Measurements from ENCODE around the gene ADAMTSL1. TPM values are rescaled to one million over a fixed set of nuclear protein-coding genes. Genes with fewer than 3 reads are reported as not detected.

The ADAMTSL1 gene
- total RNA-seq, 6 experiments from 2014 or later = 37.3 to 98.1 (median 90.8) TPM

DNA sequence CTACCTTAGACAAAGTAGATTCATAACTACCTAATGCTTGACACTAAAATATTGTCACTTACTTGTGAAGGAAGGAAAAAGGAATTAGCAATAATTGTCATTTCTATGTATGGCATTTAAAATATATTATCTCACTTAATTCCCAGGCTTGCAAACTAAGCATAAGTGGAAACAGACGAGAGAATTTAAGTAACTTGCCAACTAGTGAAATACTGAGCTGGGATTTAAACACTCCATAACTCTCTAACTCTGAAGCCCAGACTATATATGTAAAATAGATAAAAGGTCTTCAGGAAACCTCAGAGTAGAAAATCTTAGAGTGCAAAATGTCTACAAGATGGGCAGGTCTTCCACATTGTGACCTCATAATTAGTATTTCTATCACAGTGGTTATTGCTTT, 301.3 kb downstream of the ADAMTSL1 start:
- H3K4me1 Mint-ChIP-seq (ENCODE audit: low read depth) = no peaks in the 10 kb centered on the region
- no peaks in the 10 kb centered on the region for H3K9me3 Mint-ChIP-seq

DNA sequence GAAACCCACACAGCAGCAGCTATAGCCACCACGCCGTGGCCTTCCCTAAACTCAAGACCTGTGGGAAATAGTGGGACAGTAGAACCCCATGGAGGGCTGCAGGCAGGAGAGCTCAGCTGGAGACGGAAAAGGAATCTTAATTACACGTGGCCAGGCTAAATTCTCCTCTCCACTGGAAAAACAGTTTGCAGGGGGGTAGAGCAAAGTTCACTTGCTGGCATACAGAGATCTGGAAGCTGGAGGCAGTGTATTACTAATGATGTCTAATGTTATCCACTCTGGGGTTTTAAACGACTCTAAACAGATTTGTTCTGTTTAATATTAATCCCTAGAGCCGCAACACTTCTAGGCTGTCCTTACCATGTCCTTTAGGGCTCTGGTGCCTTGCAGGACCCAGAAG, 302.0 kb downstream of the ADAMTSL1 start:
- Mint-ChIP-seq H3K4me3 (no peak overlapping the region), H3K9me3 (no peaks in the 10 kb centered on the region), H3K27ac (no peak overlapping the region), H3K27me3 (ENCODE audit: insufficient read depth) (peaks cover 7% of the 10 kb centered on the region), H3K4me1 (ENCODE audit: low read depth) (peaks cover 3% of the 10 kb centered on the region; the same call in 1 of the 2 replicates), H3K36me3 (ENCODE audit: low read depth) (peaks cover 50% of the 10 kb centered on the region)
- no peak for DNase-seq
- TF ChIP-seq, protein P1, sequence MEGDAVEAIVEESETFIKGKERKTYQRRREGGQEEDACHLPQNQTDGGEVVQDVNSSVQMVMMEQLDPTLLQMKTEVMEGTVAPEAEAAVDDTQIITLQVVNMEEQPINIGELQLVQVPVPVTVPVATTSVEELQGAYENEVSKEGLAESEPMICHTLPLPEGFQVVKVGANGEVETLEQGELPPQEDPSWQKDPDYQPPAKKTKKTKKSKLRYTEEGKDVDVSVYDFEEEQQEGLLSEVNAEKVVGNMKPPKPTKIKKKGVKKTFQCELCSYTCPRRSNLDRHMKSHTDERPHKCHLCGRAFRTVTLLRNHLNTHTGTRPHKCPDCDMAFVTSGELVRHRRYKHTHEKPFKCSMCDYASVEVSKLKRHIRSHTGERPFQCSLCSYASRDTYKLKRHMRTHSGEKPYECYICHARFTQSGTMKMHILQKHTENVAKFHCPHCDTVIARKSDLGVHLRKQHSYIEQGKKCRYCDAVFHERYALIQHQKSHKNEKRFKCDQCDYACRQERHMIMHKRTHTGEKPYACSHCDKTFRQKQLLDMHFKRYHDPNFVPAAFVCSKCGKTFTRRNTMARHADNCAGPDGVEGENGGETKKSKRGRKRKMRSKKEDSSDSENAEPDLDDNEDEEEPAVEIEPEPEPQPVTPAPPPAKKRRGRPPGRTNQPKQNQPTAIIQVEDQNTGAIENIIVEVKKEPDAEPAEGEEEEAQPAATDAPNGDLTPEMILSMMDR (IDR thresholded peaks at IDR 0.05) = no peak

More for the DNA sequence above, 301.3 kb downstream of the ADAMTSL1 start:
- Mint-ChIP-seq H3K4me3 (no peak overlapping the region), H3K27ac (no peak overlapping the region), H3K27me3 (ENCODE audit: insufficient read depth) (peaks cover 7% of the 10 kb centered on the region), H3K36me3 (ENCODE audit: low read depth) (peaks cover 49% of the 10 kb centered on the region)
- DNase-seq = no peak
- TF ChIP-seq, protein P1 (IDR thresholded peaks at IDR 0.05) = no peak

DNA sequence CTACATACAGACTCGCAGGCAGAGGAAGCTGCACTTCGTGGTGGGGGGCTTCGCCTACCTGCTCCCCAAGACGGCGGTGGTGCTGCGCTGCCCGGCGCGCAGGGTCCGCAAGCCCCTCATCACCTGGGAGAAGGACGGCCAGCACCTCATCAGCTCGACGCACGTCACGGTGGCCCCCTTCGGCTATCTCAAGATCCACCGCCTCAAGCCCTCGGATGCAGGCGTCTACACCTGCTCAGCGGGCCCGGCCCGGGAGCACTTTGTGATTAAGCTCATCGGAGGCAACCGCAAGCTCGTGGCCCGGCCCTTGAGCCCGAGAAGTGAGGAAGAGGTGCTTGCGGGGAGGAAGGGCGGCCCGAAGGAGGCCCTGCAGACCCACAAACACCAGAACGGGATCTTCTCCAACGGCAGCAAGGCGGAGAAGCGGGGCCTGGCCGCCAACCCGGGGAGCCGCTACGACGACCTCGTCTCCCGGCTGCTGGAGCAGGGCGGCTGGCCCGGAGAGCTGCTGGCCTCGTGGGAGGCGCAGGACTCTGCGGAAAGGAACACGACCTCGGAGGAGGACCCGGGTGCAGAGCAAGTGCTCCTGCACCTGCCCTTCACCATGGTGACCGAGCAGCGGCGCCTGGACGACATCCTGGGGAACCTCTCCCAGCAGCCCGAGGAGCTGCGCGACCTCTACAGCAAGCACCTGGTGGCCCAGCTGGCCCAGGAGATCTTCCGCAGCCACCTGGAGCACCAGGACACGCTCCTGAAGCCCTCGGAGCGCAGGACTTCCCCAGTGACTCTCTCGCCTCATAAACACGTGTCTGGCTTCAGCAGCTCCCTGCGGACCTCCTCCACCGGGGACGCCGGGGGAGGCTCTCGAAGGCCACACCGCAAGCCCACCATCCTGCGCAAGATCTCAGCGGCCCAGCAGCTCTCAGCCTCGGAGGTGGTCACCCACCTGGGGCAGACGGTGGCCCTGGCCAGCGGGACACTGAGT, 303.2 kb downstream of the ADAMTSL1 start:
- Mint-ChIP-seq H3K9me3 (no peaks in the 10 kb centered on the region), H3K36me3 (ENCODE audit: low read depth) (peaks cover 47% of the 10 kb centered on the region), H3K4me3 (no peak overlapping the region), H3K4me1 (ENCODE audit: low read depth) (peaks cover 11% of the 10 kb centered on the region; the same call in 1 of the 2 replicates), H3K27ac (no peak overlapping the region; the same call in 1 of the 2 replicates), H3K27me3 (ENCODE audit: insufficient read depth) (peaks cover 3% of the 10 kb centered on the region)
- no peak for DNase-seq
- TF ChIP-seq, protein P1 (IDR thresholded peaks at IDR 0.05) = no peak

DNA sequence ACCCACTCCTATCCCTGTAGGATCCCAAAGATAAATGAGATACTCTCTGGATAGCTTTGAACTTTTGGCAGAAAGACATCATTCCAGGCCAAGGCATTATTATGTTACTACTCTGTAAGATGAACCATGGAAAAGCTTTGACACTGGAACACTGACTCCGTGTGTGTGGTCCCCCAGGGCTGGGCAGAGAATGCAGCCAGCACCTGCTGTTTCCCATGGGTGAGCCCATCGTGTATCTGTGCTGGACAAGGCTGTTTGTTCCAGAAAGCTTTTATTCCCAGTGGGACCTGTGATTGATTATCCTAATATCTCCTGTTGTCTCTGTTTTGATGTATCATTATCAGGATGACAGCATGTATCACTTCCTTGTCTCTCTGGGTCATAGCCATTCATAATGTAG, 304.2 kb downstream of the ADAMTSL1 start:
- Mint-ChIP-seq H3K4me3 (no peak overlapping the region), H3K4me1 (ENCODE audit: low read depth) (peaks cover 11% of the 10 kb centered on the region; the same call in 1 of the 2 replicates), H3K9me3 (no peaks in the 10 kb centered on the region), H3K27me3 (ENCODE audit: insufficient read depth) (peaks cover 1% of the 10 kb centered on the region), H3K36me3 (ENCODE audit: low read depth) (peaks cover 45% of the 10 kb centered on the region), H3K27ac (no peak overlapping the region)
- TF ChIP-seq, protein P1 (IDR thresholded peaks at IDR 0.05) = no peak
- no peak for DNase-seq

DNA sequence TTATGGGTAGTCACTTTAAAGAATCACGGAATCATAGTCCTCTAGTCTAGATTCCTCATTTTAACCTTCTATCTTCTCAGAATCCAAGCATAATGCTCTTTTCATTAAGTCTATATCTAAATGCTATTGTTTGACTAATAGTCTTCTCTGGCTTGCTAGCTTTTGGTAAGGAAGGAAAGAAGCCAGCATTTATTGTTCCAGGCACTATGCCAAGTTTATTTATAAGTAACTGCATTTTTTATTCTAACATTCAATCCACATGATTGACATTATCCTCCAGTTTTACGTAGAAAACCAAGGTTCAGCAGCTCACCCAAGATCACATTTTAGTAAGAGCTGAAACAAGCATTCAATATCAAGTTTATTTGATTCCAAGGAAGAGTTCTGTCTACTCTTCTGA, 304.9 kb downstream of the ADAMTSL1 start:
- Mint-ChIP-seq H3K4me3 (no peak overlapping the region), H3K4me1 (ENCODE audit: low read depth) (peaks cover 11% of the 10 kb centered on the region; the same call in 1 of the 2 replicates), H3K36me3 (ENCODE audit: low read depth) (peaks cover 44% of the 10 kb centered on the region), H3K9me3 (no peaks in the 10 kb centered on the region), H3K27ac (no peak overlapping the region), H3K27me3 (ENCODE audit: insufficient read depth) (peaks cover 1% of the 10 kb centered on the region)
- no peak for DNase-seq
- TF ChIP-seq, protein P1 (IDR thresholded peaks at IDR 0.05) = no peak
